GM21717 (cell line): ENCODE measurements around the gene RALB.
A peak's percentile ranks its signal among the peaks of the same experiment; 100 is the strongest.
"Not testable (repeated sequence)": the region's sequence is repeated elsewhere in the genome, so short reads cannot be mapped to it uniquely, and the experiment has no call there.

ENCODE experiments used
- ATAC-seq: cut with Tn5 transposase; IDR thresholded peaks from one replicate; pipeline ENCODE4 v1.9.1; 2021; ENCODE audit warnings: mild to moderate bottlenecking, moderate library complexity; ENCODE audit not compliant: unreplicated experiment

The RALB gene

DNA sequence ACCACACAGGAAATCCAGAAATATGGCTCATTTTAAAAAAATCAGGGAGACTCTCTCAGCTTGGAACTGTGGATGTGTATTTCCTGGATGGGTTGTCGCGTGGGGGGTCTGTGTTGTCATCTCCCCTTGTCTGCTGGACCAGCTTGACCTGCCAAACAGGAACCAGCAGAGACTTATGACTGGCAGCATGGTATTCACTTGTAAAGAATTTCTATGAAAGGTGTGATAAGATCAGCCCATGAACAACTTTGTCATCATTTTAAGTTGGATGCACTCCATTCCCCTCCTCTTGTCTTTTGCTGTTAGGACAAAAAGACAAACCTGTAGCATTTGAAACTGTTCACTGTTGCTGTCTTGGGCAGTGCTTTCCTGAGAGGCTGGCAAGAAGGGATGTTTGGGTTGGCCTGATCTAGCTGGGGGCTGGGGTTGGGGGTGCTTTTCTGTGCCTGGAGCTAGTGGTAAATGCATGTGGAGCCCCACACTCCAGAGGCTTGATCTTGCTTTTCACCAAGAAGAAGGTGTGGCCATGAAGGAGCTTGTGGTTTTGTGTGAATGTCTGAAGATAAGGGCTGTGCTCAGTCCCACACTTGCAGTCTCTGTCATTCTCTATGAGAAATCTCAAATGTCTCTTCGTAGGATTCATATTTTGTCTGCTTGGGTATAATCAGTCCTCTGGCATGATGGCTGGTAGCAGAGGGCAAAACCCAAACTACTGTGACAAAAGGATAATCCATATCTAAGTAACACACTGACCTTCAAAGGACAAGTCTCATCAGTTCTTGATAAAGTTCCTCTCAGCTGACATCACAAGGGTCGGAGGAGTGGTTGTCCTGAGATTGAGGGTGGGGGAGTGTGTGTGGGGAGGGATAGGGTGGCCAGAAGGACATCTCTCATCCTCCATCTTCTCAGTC is 39.0 kb downstream of the RALB start:
- ATAC-seq: no peak

DNA sequence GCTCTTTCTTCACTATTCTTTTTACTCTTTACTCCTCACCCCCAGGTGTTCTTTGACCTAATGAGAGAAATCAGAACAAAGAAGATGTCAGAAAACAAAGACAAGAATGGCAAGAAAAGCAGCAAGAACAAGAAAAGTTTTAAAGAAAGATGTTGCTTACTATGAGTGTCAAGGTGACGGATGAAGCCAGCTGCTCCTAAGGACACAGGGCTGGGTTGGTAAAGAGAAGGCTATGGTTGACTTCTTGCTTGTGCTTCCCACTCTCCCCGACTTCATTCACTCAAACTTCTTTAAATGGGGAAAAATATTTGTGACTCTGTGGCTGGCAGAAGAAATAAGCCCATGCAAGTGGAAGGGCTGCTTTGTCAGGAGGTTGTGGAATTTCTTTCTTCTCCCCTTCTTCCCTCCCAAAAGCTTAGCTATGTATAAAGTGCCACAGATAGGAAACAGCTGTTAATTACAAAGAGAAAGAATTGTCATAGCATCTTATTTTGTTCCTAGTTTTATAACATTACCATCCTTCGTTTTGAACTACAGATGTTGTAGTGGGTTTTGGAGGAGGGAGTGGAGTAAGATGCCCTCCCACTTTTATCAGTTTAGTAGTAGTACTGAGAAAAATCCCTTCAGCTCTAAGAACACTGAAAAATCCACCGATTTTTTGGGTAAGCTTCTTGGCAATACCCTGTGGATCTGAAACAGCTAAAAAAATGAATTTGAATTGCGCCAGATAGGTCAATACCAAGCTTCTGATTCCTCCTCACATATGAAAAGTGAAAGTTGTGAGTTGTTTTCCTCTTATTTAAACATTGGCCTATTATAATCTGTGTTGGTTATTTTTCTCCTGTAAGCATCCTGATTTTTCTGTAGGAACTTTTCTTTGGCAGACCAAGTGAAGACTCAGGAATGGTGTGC is 40.7 kb downstream of the RALB start:
- ATAC-seq: peak; percentile 26

DNA sequence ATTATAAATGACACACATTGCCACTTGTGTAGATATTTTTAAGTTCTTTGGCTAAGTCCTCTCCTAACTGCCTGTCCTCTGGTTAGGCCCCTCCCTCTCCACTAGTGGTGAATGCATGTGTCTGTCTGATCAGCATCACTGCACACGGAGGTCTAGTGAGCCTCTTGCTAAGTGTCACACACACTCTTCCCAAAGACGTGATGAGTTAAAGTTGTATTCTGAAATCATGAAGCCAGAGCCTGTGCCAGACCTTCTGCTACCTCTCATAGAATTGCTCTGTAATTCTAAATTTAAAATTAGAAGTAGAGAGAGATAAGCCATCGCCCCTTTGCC is 41.3 kb downstream of the RALB start:
- peak; percentile 86 for ATAC-seq

DNA sequence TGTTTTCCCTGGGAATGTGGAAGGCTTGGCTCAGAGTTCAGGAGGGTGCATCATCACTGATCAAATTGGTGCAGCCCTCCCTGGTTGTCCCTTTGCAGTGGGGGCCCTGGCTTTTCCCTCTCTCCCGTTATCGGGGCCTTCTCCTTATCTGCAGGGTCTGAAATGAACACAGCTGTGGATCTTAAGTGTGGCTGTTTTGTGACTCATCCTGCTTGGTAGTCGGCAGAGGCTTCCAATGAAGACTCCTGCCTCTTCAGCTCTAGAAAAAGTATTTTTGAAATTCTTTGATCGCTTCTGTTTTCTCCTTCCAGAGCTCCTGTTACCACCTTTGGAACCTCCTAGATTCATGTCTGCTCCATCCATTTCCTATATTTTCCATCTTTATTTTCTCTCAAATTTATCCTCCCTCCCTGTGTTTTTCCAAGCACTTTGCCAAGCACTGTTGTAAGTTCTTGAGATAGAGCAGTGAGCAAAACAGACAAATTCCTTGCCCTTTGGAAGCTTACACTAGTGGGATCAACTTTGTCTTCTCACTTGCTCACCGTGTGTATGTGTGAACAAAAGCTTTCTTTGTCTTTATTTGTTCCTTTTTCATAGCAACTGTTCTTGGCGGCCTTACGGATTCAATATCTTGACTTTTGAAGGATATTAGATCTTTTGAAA is 45.7 kb downstream of the RALB start:
- ATAC-seq: no peak

DNA sequence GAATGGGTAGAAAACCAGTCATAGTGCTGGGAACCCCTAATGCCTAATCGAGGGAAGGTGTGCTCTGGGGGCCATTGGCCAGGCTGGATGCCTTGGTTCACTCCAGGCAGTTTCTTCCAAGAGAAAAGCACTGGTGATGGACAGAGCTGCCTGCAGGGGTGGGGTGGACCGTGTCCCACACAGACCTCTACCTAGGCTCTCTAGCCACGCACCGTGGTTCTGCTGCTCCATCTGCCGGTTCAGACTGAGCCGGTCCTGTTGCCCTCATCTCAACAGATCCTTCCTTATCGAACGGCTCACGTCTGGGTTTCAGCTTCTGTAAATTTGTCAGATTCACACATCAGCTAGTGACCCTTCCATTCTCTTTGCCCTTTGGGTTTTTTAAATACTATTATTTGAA is 46.4 kb downstream of the RALB start:
- no peak for ATAC-seq

DNA sequence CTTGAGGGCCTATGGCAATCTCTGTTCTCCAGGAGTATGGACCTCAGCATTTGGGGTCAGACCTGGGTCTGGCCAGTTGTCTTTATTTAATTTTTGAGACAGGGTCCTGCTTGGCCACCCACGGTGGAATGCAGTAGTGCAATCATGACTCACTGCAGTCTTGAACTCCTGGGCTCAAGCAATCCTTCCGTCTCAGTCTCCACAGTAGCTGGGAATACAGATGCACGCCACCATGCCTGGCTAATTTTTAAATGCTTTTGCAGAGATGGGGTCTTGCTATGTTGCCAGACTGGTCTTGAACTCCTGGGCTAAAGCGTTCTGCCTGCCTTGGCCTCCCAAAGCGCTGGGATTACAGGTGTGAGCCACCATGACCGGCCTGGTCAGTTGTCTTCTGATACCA is 46.9 kb downstream of the RALB start:
- ATAC-seq: no peak

DNA sequence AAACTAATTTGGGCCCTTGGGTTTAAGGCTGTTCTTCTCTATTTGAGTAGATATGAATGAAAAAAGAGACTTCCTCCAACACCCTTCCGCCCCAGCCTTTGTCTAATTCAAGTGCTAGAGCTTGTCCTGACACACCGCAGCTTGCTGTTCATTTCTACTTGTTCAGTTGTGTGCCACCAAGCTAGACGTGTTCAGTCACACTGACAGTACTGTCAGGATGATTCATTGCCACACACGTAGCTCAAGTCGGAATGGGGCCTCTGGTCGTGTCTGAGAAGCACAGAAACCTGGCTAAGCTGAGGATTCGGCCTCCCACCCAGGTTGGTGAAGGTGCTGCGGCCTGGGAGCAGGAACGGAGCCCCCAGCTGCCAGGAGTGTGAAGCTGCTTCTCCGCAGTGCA is 47.7 kb downstream of the RALB start:
- ATAC-seq: no peak

DNA sequence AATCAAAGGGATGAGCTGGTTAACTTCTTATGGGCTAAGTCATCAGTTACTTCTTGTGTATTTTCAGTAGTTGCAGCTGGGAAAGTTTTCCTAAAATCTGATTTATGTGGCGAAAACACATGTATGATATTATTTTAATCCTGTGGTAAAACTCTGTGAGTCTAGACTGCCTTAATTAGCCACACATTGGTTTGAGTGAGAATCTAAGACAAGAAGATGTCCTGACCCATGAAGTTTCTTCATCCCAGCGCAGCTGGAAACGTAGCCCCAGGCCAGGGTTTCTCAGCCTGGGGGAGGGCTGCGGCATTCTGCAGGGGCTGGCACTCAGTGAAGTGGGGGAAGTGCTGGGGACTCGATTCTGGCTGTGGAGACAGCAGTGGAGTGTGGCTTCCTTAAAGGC is 48.6 kb downstream of the RALB start:
- no peak for ATAC-seq

DNA sequence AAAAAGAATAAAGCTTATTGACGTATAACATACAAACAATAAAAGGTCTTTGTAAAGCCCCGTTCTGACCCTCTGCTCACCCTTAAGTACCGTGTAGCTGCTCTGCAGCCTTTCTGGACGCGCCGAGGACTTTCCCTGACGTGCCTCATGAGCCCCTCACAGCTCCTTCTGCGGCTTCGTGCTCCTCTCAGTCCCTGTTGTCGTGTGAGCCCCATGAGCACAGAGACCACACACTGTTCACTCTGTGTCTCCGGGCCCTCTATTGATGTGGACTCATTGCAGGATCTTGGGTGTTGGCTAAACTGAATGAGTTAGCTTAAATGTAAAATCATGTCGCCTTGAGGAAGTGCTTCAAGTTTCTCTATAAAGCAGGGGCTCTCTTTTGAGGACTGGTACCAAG is 49.6 kb downstream of the RALB start:
- ATAC-seq: no peak

DNA sequence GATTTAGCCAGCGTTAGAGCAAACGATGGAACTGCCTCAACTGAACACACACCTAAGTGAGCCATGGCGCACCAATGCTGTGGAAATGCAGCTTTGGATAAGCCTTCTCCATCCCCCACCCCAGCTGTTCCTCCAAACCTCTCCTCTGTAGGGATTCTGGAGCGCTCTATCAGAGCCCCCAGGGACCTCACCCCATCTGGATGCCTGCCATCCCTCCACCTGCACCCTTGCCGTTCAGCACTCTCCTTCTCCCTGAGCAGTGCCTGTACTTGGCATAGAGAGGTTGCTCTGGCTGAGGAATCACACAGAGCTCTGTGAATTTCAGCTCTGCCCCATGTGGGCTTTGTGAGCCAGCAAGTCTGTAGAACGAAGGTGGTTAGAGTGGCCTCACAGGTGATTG is 50.5 kb downstream of the RALB start:
- ATAC-seq: no peak

DNA sequence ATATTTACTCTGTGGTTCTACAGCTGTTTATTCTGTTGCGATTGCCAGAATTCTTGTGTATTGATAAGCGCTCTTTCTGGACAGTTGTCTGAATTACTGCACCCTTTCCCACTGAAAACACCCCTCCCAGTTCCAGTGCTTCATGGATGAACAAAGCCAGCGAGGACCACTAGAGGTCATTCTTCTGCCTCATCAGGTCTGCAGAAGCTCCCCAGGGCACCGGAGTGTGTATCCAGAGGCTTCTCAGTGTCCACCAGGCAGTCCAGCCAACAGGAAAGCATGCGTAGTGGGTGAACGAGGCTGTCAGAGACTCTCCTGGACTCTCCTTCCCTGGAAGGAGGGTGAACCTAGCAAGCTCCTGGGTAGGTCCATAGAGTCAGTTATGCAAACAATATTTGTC is 52.6 kb downstream of the RALB start:
- ATAC-seq: no peak

DNA sequence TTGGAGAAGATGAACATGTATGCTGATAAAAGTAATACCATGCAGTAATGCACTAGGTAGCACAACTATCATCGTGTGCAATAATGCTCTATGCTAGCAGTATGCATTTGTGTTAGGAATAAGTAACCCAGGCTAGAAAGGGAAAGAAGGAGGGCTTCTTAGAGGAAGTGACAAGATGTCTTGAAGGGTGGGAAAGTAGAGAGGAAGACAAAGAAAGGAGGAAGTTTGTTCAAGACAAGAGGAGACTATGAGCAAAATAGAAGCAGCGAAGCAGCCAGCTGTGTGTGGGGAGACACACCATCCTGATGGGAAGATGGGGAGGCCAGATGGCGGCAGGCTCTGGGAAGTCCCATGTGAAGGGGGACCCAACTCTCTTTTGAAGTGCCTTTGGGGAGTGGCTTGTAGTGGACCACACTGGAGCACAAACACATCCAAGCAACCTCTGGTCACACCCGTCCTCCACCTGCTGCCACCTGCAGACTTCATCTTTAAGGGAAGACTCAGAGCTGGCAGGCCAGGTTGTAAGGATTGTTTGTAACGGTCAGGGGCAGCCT is 53.4 kb downstream of the RALB start:
- ATAC-seq: no peak

DNA sequence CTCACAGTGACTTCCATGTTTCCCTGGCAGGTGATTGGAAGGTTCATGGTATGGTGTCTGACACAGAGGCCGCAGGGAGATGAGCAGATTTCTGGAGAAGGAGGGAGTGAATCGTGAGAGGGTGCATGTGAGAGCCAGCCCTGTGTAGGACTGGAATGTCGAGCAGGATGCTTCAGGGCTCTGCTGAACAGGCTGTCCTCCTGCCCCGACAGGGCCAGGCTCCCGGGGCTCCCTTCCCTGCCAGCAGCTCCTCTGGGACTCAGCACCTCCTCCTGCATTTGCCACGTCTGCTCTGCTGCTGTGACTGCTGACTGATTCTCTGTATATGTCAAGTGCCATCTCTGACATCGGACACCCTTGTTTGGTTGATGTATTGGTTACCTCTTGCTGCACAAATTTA is 54.8 kb downstream of the RALB start:
- no peak for ATAC-seq

DNA sequence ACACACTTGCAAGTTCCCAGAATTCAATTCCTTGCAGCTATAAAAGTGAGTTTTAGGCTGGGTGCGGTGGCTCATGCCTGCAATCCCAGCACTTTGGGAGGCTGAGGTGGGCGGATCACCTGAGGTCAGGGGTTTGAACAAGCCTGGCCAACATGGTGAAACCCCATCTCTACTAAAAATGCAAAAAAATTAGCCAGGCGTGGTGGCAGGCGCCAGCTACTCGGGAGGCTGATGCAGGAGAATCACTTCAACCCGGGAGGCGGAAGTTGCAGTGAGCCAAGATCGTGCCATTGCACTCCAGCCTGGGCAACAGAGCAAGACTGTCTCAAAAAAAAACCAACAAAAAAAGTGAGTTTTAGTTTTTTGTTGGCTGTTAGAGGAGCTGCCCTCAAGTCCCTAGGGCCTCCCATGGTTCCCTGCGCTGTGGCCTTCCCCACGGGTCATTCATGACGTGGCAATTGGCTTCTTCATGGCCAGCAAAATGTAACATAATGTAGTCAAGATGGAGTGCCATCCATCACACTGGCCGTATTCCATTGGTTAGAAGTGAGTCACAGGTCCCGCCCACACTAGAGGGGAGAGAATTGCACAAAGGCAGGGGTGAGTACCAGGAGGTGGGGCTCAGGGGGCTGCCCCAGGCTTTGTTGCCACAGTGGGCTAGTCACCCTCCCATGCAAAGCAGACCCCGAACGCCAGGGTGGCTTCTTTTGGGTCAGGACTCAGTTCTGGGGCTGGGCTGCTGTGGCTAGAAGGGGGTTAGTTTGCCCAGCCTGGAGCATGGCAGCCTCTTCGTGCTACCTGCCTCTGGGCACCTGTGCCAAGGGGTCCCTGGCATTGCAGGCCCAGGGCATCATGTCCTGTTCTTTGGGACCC is 55.6 kb downstream of the RALB start:
- ATAC-seq: no peak

DNA sequence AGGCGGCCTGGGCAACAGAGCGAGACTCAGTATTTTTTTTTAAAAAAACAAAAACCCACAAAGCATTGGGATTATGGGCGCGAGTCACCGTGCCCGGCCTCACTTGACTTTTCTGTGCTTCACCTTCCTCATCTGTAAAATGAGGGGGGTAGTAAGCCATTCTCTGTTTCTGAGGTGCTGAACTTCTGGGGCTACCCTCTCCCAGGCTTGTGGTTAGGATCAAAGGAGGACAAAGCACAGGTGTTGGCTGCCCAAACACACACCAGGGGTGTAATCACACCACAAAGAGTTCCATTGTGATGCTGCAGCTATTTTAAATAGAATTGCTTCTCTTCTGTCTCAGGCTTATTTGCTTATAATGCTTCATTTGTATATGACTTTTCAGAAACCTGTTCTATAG is 57.5 kb downstream of the RALB start:
- peak; percentile 72 for ATAC-seq

DNA sequence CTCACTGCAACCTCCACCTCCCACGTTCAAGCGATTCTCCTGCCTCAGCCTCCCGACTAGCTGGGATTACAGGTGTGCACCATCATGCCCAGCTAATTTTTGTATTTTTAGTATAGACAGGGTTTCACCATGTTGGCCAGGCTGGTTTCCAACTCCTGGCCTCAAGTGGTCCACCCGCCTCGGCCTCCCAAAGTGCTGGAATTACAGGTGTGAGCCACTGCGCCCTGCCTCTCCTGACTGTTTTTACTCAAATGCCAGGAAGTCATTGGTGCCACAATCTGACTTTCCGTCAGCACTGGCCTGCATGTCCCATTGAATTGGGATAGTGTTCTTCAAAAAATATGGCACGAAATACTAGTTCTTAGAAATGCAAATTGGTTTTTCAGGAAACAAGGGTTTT is 58.2 kb downstream of the RALB start:
- ATAC-seq: not testable (repeated sequence)

DNA sequence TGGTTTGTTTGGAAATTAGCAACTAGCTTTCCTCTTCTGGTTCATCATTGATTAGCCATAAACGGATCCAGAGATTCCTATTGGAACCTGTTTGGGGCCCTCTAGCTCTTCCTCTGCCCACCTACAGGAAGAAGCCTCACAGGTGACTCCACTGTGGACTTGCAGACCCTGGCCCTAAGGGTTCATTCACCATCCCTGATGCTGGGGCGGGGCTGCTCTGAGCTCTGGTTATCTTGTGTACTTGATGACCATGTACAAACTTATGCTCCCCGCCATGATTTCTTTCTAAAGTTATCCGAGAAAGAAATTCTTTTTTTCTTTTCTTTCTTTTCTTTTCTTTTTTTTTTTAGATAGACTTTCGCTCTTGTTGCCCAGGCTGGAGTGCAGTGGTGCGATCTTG is 59.4 kb downstream of the RALB start:
- ATAC-seq: no peak

DNA sequence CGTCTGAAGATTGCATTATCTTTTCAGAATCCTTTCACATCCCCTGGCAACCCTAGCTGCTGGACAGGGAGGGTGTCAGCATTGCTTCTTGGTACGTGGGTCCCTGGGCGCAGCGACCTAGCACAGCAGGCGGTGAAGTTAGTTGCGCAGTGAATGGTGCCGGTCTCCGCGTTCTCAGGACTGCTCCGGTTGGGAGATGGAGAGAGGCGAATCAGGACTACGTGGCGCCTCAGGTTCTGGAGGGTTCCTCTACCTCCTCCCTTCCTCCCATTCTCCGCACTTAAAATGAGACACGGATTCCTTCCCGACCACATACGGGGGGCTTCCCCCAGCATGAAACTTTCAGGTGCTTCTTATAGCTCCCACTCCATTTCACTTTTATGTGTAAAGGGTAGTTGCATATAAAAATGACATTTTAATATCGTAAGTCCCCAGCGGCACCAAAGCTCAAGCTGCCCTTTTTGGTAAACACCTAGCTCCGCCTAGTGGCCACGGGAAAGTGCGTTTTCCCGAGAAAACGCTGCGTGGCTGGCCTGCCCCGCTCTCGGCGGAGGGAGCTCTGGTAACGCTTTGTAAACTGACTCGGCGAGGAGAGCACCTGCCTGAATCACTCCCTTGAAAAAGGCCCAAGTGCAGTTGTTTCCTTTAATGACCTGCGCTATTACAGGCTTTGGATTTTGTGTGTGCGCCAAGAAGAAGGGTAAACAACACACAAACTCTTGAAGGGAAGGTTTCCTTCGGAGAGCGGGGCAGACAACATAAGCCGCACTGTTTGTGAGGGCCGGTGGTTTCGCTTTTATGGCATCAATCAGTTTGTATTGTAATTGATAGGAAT is 60.4 kb downstream of the RALB start:
- no peak for ATAC-seq
